ENCODE data around the gene NUMBL.

Gene NUMBL

GRCh38 chr19:40716031-40716481 is 25.6 kb upstream of the NUMBL start:
- peak; percentile 82 for DNase-seq

DNA sequence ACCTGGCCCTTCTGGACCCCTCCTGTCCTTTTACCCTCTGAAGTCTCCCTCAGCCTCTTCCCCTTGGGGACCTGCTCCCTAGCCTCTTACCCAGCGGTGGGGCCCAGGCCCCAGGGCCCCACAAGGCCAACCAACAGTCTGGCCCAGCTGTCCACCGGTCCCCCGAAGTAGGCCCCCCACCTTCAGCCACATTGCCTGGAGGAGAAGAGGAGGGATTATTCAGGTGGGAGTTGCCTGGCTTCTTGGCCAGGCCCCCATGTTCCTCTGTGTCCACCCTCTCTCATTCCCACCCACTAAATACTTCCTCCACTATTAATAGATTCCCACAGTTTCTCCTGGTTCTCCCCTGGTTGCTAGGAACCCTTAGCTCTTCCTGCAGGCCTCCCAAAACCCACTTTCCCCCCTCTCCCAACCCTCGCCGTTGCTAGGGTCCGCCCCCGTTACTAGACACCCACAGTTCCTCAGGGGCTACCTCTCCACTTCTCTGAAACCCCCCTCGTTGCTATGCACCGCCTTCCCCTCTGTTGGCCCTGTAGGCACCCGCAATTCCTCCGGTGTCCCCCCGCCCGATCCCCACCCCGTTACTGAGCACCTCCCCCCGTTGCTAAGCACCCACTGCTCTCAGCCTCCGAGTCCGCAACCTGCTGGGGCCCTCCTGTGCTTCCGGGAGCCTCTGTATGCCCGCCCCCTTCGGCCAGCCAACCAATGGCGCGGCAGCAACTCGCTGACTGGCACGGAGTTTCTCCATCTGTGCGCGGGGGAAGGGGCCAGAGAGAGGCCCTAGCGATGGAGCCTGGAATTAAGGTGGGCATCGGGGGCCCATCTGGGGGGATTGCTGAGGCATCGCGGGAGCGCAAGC is 24.2 kb upstream of the NUMBL start:
- peak; percentile 90 to 91 for DNase-seq

- no peak for DNase-seq
Measured at GRCh38 chr19:40713939-40714338, 23.5 kb upstream of the NUMBL start.

DNA sequence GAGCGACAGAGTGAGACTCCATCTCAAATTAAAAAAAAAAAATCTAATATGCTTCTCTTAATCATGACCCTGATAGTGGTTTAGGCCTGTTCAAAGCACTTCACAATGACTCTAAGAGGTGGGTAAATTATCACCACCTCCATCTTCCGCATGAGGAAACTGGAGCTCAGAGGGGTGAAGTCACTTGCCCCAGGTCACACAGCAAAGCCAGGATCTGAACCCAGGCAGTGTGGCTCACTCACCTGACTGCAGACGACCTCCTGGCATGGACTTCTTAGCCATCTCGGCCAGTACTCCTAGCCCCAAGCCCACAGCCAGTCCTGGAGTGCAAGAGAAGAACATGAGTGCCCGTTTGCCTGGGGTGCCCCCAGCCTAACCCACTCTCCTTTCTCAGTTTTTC is 19.4 kb upstream of the NUMBL start:
- no peak for DNase-seq

GRCh38 chr19:40707615-40708014 is 17.2 kb upstream of the NUMBL start:
- no peak for DNase-seq

DNA sequence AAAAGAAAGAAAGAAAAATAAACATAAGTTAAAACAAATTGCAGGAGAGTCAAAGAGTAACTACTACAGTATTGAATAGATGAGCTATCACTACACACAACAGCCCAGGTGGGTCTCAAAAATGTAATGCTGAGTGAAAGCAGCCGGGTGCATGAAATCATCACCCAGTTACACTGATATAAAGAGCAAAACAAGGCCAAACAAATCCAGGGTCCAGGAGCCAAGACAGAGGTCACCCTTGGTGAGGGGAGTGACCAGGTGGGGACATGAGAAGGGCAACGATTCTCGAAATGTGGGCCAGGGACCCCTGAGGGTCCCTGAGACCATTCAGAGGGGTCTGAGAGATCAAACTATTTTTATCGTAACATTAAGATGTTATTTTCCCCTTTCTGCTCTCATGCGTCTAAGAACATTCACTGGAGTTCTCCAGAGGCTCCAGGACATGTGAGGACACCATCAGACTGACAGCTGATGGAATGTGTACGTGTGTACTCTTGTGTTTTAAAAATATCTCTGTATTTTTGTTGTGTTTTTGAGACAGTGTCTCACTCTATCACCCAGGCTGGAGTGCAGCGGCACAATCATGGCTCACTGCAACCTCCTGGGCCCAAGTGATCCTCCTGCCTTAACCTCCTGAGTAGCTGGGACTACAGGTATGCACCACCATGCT is 15.6 kb upstream of the NUMBL start:
- no peak for DNase-seq

- DNase-seq = no peak
Measured at GRCh38 chr19:40705362-40705651, 14.9 kb upstream of the NUMBL start.

GRCh38 chr19:40704491-40705361 is 14.3 kb upstream of the NUMBL start:
- no peak for DNase-seq

- DNase-seq = no peak
Measured at GRCh38 chr19:40703029-40703755, 12.7 kb upstream of the NUMBL start.

DNA sequence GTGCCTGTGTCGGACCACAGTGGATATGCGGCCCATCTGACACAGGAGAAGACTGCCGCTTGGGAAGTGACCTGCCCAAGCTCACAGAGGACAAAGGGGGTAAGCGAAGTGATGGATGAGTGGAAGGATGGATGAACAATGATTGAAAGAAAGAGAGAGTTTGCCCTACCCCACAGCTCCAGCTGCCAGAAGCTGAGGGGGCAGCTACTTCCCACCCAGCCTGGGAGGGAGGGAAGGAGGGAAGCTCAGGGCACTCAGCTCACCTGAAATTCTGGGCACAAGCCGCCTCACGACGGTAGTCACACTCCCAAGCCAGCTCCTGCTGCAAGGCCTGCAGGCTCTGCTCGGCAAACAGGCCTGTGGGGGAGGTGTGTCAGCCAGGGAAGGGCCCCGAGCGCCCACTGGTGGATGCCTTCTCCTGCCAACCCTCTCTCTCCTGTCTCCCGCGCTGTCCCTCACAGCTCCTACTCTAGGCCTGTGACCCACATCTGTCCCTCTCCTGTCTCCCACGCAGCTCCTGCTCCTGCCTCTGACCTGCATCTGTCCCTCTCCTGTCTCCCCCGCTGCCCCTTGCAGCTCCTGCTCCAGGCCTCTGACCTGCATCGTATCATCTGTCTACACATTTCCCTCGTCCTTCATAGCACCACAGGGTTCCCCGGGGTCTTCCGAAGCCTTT is 12.0 kb upstream of the NUMBL start:
- DNase-seq = no peak

GRCh38 chr19:40701758-40702157 is 11.3 kb upstream of the NUMBL start:
- DNase-seq = no peak

DNA sequence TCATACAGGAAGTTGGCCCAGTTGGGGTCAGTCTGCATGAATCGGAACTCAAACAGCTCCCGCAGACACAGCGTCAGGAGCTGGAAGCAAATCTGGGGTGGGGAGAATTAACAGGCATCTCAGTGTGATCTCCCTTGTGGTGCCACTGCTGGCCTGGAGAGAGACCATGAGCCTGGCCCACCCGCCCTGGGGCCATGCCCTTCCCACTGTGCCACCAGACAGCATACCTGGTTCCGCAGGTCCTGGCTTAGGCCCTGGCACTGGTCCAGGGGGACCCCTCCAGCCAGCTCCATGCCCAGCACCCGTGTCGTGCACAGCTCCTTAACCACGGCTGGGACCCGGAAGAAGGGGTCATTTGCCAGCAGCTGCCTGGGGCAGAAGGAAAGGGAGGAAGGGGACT is 9.6 kb upstream of the NUMBL start:
- DNase-seq = no peak

DNA sequence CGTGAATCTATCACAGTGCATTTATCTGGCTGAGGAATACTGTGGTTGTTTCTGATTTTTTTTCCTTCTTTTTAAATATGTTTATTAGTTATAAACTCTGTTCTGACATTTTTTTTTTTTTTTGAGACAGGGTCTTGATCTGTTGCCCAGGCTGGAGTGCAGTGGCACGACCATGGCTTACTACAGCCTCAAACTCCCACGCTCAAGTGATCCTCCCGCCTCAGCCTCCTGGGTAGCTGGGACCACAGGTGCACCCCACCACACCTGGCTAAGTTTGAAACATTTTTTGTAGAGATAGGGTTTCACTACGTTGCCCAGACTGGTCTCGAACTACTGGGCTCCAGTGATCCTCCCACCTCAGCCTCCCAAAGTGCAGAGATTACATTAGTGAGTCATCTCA is 6.6 kb upstream of the NUMBL start:
- no peak for DNase-seq

DNA sequence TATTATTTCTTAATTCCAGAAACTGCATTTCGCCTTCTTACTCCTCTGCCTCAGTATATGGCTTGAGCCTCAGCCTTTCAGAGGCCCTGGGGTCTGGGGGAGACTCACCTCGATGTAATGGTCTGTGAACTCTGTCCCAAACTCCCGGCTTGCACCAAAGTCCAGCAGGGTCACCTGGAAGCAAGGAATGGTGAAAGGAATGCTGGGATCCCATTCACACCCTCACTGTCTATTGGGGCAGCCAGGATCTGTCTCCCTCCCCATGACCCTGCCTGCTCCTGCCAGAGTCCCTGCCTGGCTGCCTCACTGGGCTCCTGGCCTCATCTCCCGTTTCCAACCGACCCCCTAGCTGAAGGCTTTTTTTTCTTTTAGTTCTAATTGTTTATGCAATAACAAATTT is 5.4 kb upstream of the NUMBL start:
- DNase-seq = no peak

GRCh38 chr19:40693896-40694295 is 3.4 kb upstream of the NUMBL start:
- no peak for DNase-seq

DNA sequence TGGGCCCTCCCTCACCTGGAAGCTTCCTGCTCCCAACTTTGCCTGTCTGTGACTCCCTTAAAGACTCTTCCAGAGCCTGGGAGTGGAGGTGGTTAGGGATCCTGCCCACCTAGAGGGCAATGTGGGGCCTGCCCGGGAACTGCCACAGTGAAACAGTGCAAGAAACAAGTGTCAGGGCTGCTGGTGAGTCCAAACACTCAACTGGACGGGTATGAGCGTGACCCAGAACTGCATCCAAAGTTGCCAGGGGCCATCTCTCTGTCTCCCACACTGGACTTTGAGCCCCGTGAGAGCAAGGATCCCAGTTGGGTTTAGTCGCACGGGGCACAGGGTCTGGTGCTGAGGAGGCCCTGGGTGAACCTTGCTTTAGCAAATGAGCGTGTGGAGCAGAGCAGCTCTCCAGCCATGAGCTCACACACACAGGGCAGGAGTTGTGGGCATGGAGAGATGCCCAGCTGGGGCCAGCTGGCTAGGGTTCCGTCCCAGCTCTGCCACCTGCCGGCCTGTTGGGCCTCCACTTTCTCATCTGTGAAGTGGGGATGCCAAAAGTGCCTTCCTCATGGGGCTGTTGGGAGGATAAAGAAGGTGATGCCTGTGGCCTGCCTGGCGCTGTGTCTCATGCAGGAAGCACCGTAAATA is 2.8 kb upstream of the NUMBL start:
- DNase-seq = no peak

DNA sequence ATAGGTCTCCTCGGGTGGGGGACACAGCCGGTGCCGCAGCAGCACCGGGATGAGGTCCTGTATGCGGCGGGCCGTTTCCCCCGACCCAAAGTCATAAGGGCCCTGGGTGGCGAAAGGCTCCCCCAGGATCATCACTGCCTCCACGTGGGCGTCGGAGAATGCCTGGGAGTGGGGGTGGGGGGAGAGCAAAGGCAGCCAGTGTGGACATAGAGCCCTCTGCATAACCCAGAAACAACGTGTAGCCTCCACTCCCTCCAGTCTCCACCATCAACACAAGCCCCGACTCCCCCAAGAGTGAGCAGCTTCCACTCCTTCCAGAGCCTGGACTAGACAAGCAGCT is 1.7 kb upstream of the NUMBL start:
- no peak for DNase-seq

- no peak for DNase-seq
Measured at GRCh38 chr19:40691421-40692211, 1.2 kb upstream of the NUMBL start.

DNA sequence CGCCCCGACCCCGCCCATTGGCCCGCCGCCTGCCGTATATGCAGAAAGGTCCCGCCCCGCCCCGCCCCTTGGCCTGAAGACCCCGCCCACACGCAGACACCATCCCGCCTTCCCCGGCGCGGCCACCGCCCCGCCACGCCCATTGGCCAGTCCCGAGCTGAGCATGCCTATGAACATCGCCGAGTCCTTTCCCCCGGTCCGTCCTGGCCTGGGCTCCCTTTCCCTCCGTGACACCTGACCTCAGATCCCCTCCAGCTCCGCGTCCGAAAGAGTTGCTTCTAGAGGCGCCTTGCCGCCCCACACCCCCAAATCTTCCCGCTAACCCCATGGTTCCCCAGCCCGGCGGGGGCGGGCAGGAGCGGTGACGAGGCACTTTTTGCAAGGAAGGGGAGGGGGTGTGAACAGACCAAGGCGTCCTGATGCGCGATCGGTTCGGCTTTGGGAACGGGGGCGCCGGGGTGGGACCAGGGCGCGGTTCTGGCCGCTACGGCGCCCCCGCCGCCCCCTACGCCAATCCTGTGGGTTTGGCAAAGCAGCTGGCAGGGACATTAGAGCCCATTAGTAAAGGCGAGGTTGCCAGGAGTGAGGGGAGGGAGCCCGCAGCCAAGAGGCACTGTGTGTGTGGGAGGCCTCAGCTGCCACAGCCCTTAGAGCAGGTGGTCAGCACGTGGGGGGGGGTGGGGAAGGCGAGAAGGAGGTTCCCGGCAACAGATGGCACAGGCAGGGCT is 406 bp upstream of the NUMBL start:
- DNase-seq = peak; percentile 87 to 90

DNA sequence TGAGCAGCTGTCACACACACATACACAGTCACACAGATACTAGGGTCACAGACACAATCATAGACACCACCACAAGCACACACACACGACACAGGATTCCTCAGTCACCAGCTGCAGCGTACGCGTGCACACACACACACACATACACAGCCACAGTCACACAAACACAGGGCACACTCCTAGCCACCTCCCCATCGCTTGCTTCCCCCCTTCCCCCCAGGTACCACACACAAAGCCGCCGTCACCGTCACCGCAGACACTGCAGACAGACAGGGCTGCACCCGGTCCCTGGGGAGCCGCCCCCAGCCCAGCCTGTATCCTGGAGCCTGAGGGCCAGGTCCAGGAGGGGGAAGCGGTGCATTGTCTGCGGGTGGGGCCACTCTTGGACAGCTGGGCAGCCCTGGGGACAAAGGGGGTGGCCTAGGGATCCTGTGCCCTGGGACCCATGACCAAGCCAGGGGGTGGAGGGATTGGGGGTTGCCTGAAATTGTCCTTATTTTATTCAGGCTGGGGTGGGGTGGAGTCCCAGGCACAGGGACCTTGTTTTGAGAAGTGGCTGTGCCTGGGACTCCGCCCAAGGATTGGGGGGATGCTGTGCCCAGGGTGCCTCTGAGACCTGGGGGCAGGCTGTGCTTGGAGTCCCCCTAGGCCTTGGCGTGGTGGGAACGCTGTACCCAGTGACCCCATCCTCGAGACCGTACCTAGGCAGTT is 957 bp downstream of the NUMBL start:
- DNase-seq = no peak

Measured in activated CD4-positive, alpha-beta T cell treated with anti-CD3 and anti-CD28 coated beads for 4 hours (primary cell).